DMS79 treated with DMSO at 0.1 percent for 48 hours (cell line): Measurements from ENCODE around the gene ZNF512.
"Not testable (repeated sequence)": the region's sequence is repeated elsewhere in the genome, so short reads cannot be mapped to it uniquely, and the experiment has no call there.

Experiments
- DNase-seq: peaks from one replicate; lab custom pipeline; 2025; lab: John Stamatoyannopoulos, UW

ZNF512 gene

DNA sequence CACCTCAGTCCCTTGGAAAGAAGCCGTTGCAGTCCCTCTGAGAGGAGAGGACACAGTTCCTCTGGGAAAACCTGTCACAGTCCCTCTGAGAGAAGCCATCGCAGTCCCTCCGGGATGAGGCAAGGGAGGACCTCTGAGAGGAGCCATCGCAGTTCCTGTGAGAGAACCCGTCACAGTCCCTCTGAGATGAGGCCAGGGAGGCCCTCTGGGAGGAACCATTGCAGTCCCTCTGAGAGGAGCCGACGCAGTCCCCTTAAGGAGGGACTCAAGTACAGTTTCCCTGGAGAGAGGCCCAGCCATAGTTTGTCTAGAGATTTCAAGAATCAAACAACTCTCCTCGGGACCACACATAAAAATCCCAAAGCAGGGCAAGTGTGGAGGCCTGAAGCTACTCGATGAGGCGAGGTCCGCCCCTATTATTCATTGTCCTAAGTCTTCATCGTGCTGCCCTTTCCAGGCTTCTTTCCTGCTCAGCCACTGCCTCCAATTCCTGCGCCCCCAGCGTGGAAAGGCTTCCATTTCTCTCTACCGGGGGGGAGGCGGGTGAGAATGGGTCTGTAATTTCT lies 630 bp upstream of the ZNF512 start:
- DNase-seq, result no peak

DNA sequence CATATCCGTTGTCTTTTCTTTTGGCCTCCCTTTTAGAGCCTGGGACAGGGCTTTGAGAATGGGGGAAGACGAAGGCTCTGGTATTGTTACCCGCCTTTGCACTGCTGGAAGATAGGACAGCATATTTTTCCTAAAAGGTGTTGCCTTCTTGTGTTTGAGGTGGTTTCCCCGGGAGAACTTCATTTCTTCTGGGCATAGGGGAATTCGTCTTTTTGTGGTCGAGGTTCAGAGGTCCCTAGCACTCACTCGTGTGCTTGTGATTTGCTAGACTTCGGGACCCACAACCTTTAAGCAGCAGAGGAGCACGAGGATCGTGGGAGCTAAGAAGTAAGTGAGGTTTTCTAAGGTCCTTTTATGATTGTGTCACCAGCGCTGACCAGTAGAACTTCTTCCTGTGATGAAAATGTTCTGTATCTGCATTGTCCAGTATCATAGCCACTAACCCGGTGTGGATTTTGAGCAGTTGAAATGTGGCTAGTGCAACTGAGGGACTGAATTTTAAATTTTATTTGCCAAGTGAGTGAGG lies 611 bp downstream of the ZNF512 start:
- DNase-seq, result no peak

DNA sequence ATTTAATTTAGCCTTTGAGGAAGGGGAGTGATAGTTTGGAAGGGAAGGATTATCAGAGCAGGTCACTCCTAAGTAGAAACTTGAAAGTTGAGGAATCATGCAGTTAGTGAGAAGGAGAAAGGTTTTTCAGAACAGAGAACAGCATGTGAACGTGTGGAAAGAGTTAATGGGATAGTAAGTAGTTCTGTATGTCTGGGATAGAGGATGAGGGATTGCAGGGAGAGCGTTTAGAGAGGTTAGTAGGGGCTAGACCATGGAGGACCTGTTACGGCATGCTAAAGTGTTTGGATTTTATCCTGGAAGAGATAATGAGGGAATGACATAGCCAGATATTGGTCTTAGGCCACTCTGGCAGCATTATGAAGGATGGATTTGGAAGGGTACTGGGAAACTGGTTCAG lies 1.8 kb downstream of the ZNF512 start:
- DNase-seq, result no peak

DNA sequence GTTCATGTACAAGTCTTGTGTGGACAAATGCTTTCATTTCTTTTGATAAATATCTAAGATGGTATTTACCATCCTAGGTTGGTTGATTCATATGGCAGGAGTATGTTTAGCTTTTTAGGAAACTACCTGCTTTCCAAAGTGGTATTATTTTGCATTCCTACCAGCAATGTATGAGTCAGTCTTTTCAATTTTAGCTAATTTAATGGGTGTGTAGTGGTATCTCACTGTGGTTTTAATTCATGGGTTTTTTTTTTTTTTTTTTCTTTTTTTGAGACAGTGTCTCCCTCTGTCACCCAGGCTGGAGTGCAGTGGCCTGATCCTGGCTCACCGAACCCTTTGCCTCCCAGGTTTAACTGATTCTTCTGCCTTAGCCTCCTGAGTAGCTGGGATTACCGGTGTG lies 4.2 kb downstream of the ZNF512 start:
- DNase-seq, result no peak

DNA sequence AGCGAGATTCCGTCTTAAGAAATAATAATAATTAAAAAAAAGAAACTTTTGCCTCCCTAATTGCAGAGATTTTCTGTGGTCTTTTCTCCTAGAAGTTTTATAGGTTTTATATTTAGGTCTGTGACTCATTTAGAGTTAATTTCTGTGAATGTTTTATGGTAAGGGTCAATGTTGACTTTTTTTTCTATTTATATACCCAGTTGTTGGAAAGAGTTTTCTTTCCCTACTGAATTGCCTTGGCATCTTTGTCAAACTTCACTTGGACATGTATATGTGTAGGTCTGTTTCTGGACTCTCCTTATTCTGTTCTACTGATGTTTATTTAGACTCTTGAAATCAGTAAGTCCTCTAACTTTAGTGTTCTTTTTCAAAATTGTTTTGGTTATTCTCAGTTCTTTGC lies 5.5 kb downstream of the ZNF512 start:
- DNase-seq, result no peak

DNA sequence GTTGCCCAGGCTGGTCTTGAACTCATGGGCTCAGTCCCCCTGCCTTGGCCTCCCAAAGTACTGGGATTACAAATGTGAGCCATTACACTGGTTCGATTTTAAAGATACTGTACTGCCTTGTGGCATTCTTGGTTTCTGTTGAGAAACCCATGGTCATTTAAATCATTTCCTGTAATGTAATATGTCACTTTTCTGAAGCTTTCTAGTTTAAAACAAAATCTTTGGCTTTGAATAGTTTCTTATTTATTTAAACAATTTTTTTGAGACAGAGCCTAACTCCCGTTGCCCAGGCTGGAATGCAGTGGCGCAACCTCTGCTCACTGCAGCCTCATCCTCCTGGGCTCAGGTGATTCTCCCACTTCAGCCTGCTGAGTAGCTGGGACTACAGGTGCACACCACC lies 8.9 kb downstream of the ZNF512 start:
- no peak for DNase-seq

DNA sequence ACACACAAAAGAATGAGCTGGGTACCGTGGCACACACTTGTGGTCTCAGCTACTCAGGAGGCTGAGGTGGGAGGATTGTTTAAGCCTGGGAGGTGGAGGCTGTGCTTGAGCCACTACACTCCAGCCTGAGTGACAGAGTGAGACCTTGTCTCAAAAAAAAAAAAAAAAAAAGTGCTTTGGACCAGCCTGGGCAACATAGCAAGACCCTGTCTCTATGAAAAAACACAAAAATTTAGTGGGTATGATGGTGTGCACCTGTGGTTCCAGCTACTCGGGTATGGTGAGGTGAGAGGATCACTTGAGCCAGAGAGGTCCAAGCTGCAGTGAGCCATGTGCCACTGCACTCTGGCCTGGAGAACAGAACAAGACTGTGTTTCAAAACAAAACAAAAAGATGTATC lies 10.4 kb downstream of the ZNF512 start:
- DNase-seq, result no peak

DNA sequence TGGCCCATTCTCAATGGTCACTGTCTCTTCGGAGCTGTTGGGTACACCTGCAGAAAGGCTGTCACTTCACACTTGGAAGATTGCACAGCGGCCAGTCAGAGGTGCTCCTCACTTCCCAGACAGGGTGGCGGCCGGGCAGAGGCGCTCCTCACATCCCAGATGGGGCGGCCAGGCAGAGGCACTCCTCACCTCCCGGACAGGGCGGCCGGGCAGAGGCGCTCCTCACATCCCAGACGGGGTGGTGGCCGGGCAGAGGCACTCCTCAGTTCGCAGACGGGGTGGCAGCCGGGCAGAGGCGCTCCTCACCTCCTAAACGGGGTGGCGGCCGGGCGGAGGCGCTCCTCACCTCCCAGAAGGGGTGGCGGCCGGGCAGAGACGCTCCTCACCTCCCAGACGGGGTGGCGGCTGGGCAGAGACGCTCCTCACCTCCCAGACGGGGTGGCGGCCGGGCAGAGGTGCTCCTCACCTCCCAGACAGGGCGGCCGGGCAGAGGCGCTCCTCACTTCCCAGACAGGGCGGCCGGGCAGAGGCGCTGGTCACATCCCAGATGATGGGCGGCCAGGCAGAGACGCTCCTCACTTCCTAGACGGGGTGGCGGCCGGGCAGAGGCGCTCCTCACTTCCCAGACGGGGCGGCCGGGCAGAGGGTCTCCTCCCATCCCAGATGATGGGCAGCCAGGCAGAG lies 11.3 kb downstream of the ZNF512 start:
- DNase-seq, result not testable (repeated sequence)

DNA sequence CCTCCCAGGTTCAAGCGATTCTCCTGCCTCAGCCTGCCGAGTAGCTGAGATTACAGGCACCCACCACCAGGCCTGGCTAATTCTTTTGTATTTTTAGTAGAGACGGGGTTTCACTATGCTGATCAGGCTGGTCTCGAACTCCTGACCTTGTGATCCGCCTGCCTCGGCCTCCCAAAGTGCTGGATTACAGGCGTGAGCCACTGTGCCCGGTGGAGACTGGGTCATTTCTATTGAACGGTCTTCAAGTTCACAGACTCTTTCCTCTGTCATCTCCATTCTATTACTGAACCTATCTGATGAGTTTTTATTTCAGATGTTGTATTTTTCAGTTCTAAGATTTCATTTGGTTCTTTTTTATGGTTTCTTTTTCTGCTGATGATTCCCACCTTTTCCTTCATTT lies 12.6 kb downstream of the ZNF512 start:
- DNase-seq, result not testable (repeated sequence)

DNA sequence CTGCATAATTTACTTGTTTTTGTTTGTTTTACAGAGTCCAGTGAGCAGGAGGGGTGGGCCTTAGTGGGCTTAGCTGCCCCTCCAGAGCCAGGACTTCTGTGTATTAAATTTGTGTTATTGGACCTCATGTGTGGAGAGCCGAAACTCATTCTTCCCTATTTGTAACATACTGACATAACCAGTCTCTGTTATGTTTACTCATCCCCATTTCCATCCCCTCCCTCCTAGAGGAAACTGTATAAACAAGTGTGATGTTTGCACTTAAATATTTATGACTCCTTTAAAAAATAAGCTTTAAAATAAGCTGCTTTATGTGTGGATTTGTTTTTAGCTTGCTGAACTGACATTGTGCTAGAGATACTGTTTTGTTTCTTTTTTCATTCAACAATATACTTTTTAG lies 13.8 kb downstream of the ZNF512 start:
- DNase-seq, result no peak

DNA sequence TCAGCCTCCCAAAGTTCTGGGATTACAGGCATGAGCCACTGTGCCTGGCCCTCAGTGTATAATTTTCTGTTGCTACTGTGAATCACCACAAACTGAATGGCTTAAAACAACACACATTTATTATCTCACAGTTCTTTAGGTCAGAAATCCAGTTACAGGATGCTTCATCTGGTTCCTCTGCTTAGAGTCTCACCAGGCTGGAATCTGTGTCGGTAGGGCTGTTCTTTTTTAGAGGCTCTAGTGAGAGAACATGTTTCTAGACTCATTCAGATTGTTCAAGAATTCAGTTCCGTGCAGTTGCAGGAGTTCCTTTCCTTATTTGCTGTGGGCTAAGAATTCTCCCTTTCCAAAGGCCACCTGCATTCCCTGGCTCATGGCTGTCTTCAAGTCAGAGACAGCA lies 23.8 kb downstream of the ZNF512 start:
- DNase-seq, result no peak

DNA sequence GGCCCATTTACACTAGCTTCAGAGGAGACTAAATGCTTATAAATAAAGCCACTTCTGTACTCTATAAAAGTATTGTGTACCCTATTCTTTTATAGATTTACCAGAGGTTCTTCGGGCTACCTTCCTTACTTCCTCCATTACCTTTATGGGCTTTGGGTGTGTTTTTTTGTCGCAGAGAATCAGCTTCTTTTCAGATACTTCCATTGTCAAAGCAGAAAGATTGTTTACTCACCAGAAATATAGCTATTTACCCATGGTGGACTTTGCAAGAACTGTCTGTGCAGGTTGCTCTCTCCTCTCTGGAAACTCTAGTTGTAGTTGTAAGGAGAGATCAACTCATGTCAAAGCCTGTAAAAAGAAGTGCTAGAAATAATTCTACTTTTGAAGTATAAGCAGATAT lies 31.1 kb downstream of the ZNF512 start:
- no peak for DNase-seq

DNA sequence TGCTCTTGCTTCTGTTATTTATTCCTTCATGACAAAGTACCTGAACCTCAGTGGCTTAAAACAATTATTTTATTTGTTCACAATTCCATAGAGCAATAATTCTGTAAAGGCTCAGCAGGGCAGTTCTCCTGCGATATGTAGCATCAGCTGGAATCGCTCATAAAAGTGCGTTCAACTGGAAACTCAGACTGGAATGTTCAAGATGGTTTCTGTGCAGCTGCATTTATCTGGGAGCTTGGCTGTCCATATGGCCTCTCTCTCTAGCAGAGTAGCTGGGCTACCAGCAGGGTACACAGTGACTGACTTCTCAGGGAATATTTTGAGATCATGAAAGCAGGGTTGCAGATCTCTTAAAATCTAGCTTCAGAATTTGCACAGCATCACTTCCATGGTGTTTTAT lies 32.5 kb downstream of the ZNF512 start:
- no peak for DNase-seq

DNA sequence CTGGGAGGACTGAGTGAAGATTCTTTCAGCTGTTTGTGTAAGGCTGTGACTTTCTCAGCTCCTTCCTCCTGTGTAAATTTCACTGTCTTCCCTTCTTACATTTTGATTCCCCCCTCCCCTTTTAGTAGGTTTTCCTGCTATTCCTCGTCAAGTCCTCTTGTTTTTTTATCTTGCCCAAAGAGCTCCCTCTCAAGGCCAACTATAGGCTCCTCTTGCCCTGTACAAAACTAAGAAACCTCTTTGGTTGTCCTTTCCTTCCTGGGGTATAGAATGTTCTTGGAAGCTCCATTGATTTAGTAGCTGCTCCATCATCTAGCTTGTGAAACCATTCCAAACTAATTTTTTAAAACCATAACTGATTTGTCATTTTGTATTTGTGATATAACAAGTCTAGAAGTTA lies 38.7 kb downstream of the ZNF512 start:
- DNase-seq, result no peak

DNA sequence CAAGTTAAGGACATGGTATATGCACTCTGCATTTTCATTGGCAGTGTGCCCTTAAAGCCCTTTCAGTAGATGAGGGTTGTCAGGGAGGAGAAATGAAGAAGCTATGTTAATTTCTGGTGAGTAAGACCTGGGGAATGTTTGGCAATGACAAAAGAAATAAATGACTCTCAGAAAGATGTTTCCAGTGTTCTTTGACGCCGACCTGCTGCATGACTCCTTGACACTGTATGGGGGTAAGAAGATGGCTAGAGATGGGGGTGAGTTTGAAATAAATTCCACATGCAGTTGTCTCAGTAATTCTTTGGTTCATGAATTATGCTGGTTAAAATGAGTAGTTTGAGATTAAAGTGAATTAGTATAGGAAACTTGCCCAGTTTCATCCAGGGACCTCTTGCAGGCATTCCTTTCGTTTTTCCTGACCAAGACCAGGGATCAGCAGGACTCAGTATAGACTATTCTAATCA lies 40.1 kb downstream of the ZNF512 start:
- no peak for DNase-seq

DNA sequence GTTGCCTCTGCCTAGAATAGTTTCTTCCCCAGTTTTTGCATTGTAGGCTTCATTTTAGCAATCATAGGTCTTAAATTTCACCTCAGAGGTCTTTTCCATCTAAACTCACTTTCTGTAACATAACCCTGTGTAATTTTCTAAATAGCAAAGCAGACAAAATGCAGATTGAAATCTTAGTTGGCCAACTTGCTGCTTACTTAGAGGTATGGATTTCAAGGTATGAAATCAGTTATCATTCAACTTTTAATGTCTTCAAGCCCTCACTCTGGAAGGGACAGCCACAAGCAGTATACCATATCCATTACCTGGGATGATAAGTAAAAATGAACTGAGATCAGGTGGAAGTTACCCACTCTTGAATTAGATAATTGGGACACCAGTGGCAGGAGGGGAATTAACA lies 42.1 kb downstream of the ZNF512 start:
- no peak for DNase-seq

DNA sequence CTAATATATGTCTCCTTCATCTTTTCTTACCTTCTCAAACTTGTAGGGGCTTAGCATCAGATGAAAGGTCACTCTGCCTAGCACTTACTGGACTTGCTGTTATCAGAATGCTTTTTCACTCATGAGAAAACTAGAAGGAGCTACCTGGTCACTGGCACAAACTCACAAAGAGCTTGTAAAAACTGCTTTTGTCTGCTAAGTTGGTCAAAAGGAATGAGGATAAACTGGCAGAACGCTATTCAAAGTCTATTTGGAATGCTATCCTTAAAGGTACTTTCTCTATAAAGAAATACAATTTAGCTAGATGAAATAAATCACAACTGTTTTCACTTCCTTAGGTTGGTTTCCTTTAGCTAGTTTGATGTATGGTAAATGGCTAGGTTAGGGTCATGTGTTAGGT lies 43.5 kb downstream of the ZNF512 start:
- not testable (repeated sequence) for DNase-seq

DNA sequence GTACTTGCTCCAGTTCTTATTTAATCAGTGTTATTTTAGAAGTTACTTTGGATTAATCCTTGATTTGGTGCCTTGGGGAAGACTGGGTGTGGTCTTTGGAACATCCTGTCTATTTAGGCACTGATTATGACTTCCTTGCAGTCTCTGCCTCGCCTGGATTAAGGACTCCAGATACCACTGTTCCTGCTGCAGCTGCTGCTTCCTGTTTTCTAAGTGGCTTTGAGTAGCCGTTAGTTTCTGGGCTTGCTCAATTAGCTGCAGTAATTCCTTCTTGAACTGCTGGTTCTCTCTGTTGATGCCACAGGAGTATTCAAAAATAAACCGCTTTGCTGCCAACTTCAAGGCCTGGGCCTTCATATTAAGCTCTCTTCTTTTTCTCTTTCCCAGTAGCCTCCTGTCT lies 44.1 kb downstream of the ZNF512 start:
- not testable (repeated sequence) for DNase-seq

DNA sequence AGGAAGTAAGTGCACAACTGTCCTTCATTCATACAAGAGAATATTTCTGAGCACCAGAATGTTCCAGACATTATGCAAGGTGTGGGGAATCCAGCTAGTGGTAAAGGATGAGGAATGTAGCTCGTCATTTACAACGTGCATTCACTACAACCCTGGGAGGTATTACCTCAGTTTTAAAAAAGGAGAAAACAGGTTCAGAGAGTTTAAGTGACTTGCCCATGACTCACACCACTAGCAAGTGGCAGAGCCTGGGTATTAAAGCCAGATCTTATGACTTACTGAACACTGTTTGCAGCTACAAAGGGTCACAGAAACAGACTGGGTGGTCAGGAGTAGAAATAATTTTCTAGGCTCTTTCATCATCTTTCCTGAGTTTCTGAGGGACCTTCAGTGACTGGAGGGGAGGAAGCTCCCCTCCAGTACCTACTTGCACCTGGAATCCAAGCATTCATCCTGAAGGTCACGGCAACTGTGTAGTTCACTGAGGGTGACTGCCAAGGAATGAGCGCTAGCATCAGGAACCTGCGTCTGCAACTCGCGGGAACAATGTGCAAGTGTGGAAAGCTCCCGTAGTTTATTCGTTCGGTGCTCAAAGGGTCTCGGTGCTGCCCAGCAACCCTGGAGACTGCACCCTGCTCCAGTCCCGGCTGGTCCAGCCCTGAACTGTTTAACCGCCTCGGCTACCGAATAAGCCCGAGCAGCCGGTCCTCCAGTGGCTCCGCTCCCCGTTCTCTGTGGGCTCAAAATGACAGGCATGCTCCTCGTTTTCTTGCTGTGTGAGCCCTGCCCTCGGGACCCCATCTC lies 45.3 kb downstream of the ZNF512 start:
- DNase-seq, result no peak

DNA sequence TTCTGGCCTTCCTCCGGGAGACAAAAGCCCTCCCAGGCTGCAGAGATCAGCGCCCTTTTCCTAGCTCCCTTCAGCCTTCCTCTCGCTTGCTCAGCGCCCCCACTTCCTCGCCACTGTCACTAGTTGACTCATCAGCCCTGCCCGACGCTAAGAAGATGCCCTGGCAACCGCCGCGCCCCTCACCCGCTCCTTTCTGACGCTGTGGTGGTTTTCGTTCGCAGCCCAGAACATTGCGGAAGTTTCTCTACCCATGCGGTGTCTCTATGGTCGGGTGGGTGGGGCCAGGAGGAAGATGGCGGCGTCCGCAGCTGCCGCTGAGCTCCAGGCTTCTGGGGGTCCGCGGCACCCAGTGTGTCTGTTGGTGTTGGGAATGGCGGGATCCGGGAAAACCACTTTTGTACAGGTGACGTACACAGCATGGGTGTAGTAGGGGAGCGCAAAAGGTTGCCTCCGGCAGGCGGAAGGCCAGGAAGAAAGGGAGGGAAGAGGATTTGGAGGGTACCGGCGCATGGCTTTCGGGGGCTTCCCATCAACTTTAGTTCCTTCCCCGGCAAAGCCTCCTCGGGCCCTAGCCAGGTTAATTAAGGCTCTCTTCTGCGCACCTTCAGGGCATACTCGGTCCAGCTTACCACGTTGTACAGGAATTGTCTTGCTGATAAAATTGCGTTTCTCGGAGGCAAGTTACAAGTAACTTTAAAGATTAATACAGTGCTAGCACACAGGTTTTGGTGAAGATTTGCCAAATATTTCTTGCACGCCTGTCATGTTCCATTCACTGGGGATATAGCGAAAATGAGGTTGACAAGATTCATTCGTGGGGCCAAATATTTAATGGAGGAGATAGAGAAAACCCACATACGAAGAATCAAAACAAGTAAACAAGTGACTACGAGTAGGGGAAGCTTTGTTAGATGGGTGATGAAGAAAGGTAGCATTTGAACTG lies 46.2 kb downstream of the ZNF512 start, which contains the start of the genes CCDC121 and GPN1:
Gene CCDC121 (minus strand): TSS at position 246 of the 943 bp plus-strand sequence. CDS start 1,213 bp downstream, outside the sequence.
Gene GPN1 (plus strand): TSS at position 284 of the 943 bp plus-strand sequence. CDS start 9 bp downstream, at position 293.
- DNase-seq, result peak; percentile 86

DNA sequence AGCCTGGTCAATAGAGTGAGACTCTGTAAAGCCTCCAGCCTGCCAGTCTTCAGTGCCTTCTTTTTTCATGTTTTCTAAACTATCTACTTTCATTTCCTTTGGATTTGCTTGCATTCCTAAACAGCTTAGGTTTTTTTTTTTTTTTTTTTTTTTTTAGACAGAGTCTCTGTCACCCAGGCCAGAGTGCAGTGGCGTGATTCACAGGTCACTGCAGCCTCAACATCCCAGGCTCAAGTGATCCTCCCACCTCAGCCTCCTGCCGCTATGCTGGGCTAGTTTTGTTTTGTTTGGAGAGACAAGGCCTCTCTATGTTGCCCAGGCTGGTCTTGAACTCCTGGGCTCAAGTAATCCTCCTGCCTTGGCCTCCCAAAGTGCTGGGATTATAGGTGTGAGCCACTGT lies 47.4 kb downstream of the ZNF512 start:
- not testable (repeated sequence) for DNase-seq

DNA sequence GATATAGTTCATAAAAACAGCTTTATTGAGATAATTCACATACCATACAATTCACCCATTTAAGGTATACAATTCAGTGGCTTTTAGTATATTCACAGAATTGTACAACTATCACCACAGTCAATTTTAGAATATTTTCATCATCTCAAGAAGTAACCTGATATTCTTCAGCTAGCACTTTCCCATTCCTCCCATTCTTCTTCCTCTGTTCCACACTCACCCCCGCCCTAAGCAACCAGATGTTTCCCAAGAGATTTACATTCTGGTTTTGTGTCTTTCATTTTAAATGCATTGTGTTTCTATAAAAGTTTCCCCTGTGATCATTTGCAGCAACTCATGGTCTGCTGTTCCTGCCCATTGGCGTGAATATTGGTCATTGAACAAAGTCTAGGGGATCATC lies 51.4 kb downstream of the ZNF512 start:
- DNase-seq, result no peak
